ENCODE measurements around the gene CUBN.

- TF ChIP-seq CTCF (IDR thresholded peaks at IDR 0.05 in 2 of 3, conservative IDR thresholded peaks at IDR 0.05 in 1 of 3; ENCODE audit: insufficient read depth in 2 of 3, low read depth in 1 of 3, low read length in 3 of 3) (no peak), SMC3 (conservative IDR thresholded peaks at IDR 0.05; ENCODE audit: insufficient read depth, low read depth, low read length) (no peak), ZNF785 (CRISPR knock-in tag; IDR thresholded peaks at IDR 0.05) (no peak), USF2 (CRISPR knock-in tag; IDR thresholded peaks at IDR 0.05) (no peak), ZC3H8 (IDR thresholded peaks at IDR 0.05) (no peak), REST (IDR thresholded peaks at IDR 0.05; ENCODE audit: borderline replicate concordance) (no peak), REST (CRISPR knock-in tag; IDR thresholded peaks at IDR 0.05; ENCODE audit: low read depth) (no peak), SIN3A (IDR thresholded peaks at IDR 0.05; ENCODE audit: borderline replicate concordance in 2 of 2, control insufficient read depth in 1 of 2, low read depth in 2 of 2, low read length in 2 of 2) (no peak), ZFX (CRISPR knock-in tag; IDR thresholded peaks at IDR 0.05) (no peak), POLR2AphosphoS2 (IDR thresholded peaks at IDR 0.05; ENCODE audit: low read length) (no peak), ETV6 (IDR thresholded peaks at IDR 0.05; ENCODE audit: borderline replicate concordance in 1 of 2, low read depth in 2 of 2, low read length in 1 of 2) (no peak), ETV6 (CRISPR knock-in tag; IDR thresholded peaks at IDR 0.05; ENCODE audit: borderline replicate concordance) (no peak), EHMT2 (IDR thresholded peaks at IDR 0.05) (no peak), ZFP91 (CRISPR knock-in tag; IDR thresholded peaks at IDR 0.05) (no peak), EGR1 (conservative IDR thresholded peaks at IDR 0.05) (no peak)
These were observed 141.5 kb downstream of the CUBN start for GRCh38 chr10:16987976-16988610.

Measured in K562 (cell line).